BJ (cell line): ENCODE results near the gene REEP1. TPM values are rescaled to one million over a fixed set of nuclear protein-coding genes. Genes with fewer than 3 reads are reported as not detected.

ENCODE experiments used
- CTCF ChIA-PET: fragments of 350-600 bp; formaldehyde crosslinking; extraction: SDS; loops from one replicate; lab custom pipeline; 2021; ENCODE audit warnings: antibody characterized with exemption, inconsistent platforms; lab: Yijun Ruan, JAX
- POLR2A ChIA-PET: fragments of 300-600 bp; sonication (Branson Sonifier 250); formaldehyde crosslinking; extraction: SDS; loops from one replicate; lab custom pipeline; 2021; ENCODE audit warnings: antibody characterized with exemption; lab: Charles Lee
- DNase-seq: peaks from one replicate; pipeline ENCODE4 v3.0.0-alpha.2; 2011; ENCODE audit warnings: low read depth
- H3K27me3 ChIP-seq: 2 replicates; pipeline ENCODE4 v1.6.0; 2011; ENCODE audit warnings: low read length; ENCODE audit not compliant: control insufficient read depth, insufficient read depth
- H3K36me3 ChIP-seq: 2 replicates; pipeline ENCODE4 v1.5.1; 2011; ENCODE audit warnings: low read length; ENCODE audit not compliant: control insufficient read depth, insufficient read depth
- H3K4me3 ChIP-seq: 2 replicates; pipeline ENCODE4 v1.5.1; 2011; ENCODE audit warnings: low read depth, mild to moderate bottlenecking, control low read depth, low read length
- polyA plus RNA-seq: library from polyadenylated mRNA; depleted of rRNA; stranded (reverse); fragments of >200 nt; gene quantifications from 2 replicates; pipeline ENCODE4 v1.2.3, GENCODE V29; 2011
- TF ChIP-seq, protein P1 (sequence below): IDR thresholded peaks from 2 replicates; pipeline ENCODE4 v1.5.1; 2011; ENCODE audit warnings: low read depth, mild to moderate bottlenecking, control low read depth, inconsistent platforms, low read length, moderate library complexity; ENCODE audit not compliant: insufficient read depth

Gene REEP1
- polyA plus RNA-seq, 1 experiment = 0.13 TPM

DNA sequence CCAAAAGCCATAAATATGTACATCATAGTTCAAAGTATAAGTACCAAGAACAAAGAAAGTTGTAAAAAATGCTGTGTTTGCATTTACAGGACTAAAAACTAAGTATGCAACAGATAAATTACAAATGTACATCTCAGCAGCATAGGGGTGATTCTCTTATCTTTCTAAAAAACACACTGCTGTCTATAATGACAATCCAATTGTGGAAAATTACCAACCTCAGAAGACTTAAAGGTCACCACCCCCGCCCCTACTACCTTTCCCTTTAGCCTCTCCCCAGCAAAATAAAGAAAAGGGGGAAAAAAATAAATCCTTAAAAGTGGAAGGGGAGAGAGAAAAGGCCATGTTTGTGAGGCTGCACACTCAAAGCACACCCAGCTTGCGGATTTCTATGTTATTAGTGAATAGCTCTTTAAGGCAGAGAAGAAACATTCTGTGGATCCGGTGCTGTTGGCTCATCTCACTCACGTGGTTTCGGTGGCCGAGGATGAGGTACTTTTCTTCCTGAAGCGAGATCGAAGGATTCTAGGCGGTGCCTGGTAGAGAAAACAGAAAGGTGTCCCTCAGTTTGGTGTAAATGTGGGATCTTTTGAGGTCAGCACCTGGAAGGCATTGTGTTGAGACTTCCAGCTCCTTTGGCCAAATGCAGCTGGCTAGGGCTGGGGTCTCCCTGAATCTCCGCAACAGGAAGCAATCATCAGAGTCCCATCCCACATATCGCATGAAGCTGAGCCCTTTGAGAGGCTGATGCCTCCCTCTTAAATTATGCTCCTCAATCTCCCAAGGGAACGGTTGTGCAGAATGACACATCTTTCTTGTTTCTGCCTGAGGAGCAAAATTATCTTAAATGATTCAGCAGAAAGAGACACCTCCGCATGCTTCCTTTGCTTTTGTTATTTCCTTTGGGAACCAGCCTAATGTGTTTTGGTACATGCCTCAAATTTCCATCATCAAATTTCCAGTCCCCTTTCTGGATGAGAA is 120.6 kb downstream of the REEP1 start:
- DNase-seq = no peak
- Histone ChIP-seq H3K27me3 (no peaks in the 10 kb centered on the region), H3K36me3 (peaks cover 2% of the 10 kb centered on the region), H3K4me3 (no peak overlapping the region)
- ChIA-PET CTCF (no interaction called here), POLR2A (no interaction called here)
- TF ChIP-seq, protein P1, sequence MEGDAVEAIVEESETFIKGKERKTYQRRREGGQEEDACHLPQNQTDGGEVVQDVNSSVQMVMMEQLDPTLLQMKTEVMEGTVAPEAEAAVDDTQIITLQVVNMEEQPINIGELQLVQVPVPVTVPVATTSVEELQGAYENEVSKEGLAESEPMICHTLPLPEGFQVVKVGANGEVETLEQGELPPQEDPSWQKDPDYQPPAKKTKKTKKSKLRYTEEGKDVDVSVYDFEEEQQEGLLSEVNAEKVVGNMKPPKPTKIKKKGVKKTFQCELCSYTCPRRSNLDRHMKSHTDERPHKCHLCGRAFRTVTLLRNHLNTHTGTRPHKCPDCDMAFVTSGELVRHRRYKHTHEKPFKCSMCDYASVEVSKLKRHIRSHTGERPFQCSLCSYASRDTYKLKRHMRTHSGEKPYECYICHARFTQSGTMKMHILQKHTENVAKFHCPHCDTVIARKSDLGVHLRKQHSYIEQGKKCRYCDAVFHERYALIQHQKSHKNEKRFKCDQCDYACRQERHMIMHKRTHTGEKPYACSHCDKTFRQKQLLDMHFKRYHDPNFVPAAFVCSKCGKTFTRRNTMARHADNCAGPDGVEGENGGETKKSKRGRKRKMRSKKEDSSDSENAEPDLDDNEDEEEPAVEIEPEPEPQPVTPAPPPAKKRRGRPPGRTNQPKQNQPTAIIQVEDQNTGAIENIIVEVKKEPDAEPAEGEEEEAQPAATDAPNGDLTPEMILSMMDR = no peak

DNA sequence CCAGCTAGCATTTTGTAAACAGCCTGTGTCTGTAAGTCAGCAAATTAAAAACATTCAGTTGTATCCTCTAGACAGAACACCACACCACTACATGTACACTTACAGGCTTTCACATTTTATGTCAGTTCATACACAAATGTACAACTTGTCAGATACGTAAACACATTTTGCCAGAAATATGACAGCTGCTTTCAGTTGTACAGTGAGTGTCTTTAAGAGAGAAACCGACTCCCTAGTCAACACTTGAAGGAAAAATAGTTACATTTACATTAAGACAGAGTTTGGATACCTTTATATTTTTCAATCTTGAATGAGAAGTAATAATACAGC is 123.0 kb downstream of the REEP1 start:
- no peak for DNase-seq
- POLR2A ChIA-PET = no interaction called here
- TF ChIP-seq, protein P1 = no peak
- no peak overlapping the region for H3K4me3 ChIP-seq
- H3K27me3 ChIP-seq = no peaks in the 10 kb centered on the region
- peaks cover 5% of the 10 kb centered on the region for H3K36me3 ChIP-seq
- CTCF ChIA-PET = interaction anchor here (0.8 to 1.8 kb wide), 3 partner anchors 9 to 158 kb away, joined by 3 to 5 read pairs (median 5); no protein-coding TSS in a partner anchor

DNA sequence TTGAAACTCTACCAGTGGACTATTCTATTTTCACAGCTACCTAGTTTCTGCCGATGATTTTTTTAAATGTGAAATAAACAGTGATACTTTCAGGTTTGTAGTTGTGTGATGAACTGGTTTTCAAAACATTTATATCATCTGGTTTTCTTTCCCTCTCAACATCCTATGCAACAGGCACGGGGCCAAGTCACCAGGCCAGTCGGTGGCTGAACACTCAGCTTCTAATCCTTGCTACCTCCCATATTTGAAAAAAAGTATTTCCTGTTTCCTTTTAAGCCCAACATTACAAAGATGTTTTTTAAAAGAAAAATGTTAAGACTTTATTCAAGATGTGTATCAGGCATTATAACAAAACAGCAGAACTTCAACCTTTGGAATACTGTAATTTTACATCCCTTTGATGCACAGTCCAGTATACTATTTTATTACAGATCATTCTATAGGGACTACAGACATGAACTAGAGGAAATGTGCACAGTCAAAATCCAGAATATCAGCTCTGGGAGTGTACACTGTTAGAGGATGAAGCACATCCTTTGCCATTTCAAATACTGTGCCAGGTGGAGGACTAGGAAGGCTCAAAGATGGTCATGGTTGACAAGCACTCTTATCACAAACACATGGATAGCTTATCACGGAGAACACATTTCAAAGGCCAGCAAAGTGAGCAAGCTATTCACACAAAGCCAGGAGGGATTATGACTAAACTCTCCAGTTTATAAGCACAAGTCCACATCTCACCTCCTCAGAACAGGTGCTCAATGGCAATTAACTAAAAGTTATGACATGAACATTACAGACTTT is 123.5 kb downstream of the REEP1 start:
- Histone ChIP-seq H3K36me3 (peaks cover 5% of the 10 kb centered on the region), H3K27me3 (no peaks in the 10 kb centered on the region), H3K4me3 (no peak overlapping the region)
- no peak for DNase-seq
- ChIA-PET POLR2A (no interaction called here), CTCF (interaction anchor here (0.6 to 1.8 kb wide), 4 partner anchors 9 to 158 kb away, joined by 3 to 5 read pairs (median 4); no protein-coding TSS in a partner anchor)
- TF ChIP-seq, protein P1 = no peak

DNA sequence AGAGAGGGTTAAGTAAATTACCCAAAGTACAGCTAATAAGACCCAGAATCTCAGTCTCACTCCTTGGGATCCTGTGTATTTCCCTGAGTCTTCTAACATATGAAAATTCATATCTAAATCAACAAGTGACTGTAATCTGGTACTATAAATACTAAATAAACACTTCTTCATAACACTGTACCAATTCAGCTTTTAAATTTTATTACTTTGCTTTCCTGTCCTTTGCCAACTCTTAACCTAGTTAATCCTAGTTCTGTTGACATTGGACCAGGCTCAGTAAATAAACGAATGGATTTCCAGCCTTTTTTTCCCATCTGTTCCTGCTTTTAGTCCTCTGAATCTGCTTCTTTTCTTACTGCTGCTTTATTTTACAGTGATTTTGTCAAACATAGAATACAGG is 124.4 kb downstream of the REEP1 start:
- POLR2A ChIA-PET = no interaction called here
- Histone ChIP-seq H3K27me3 (no peaks in the 10 kb centered on the region), H3K36me3 (peaks cover 7% of the 10 kb centered on the region), H3K4me3 (no peak overlapping the region)
- DNase-seq = no peak
- CTCF ChIA-PET = interaction anchor here (0.6 to 1.8 kb wide), 3 partner anchors 8 to 15 kb away, joined by 3 to 5 read pairs (median 3); no protein-coding TSS in a partner anchor
- TF ChIP-seq, protein P1 = no peak

DNA sequence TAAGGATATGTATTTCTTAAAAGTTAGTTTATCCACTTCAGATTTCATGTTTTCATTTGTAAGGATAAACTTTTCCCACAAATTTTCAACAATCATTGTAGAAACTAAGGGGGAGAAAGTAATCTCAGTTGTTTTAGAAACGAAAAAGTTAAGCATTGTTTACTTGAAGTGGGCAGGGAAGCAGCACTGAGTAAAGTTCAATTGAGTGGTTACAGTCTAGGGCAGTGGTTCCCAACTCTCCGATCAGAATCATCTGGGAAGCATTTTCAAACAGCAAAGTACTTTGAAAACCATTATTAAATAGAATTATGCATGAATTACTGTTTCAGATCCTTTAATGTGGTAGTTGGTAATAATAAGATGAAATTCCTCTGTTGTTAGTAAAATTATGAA is 125.6 kb downstream of the REEP1 start:
- Histone ChIP-seq H3K27me3 (no peaks in the 10 kb centered on the region), H3K4me3 (no peak overlapping the region), H3K36me3 (peaks cover 9% of the 10 kb centered on the region)
- POLR2A ChIA-PET = no interaction called here
- no peak for DNase-seq
- CTCF ChIA-PET = interaction anchor here (1.7 kb wide), 1 partner anchor 9 kb away, joined by 6 read pairs; no protein-coding TSS in a partner anchor
- TF ChIP-seq, protein P1 = no peak
